AG09309 (cell line): ENCODE results near the gene CMTM2.

Source experiments
- DNase-seq: peaks from one replicate; pipeline ENCODE4 v3.0.0-alpha.2; 2010; ENCODE audit warnings: low read depth
- H3K4me3 ChIP-seq: 2 replicates; pipeline ENCODE4 v1.5.1; 2011; ENCODE audit warnings: mild to moderate bottlenecking, low read depth, low read length, moderate library complexity; ENCODE audit not compliant: control insufficient read depth
- CTCF ChIP-seq: IDR thresholded peaks from 2 replicates; pipeline ENCODE4 v1.5.1; 2011; ENCODE audit warnings: mild to moderate bottlenecking, low read depth, low read length, inconsistent platforms; ENCODE audit not compliant: insufficient read depth, control insufficient read depth; ENCODE audit errors: missing control alignments

The CMTM2 gene

GRCh38 chr16:66569827-66570405, 9.3 kb upstream of the CMTM2 start:
- no peak for TF ChIP-seq CTCF
- no peak for DNase-seq
- no peak overlapping the region for H3K4me3 ChIP-seq

- DNase-seq = no peak
Observed at GRCh38 chr16:66572356-66572755, 6.9 kb upstream of the CMTM2 start.

GRCh38 chr16:66574081-66574480, 5.2 kb upstream of the CMTM2 start:
- TF ChIP-seq CTCF = no peak
- DNase-seq = no peak
- H3K4me3 ChIP-seq = no peak overlapping the region

More at GRCh38 chr16:66572356-66572755, 6.9 kb upstream of the CMTM2 start:
- no peak for TF ChIP-seq CTCF
- no peak overlapping the region for H3K4me3 ChIP-seq

- H3K4me3 ChIP-seq = no peak overlapping the region
- no peak for TF ChIP-seq CTCF
- DNase-seq = no peak
Observed at GRCh38 chr16:66574531-66574930, 4.7 kb upstream of the CMTM2 start.

GRCh38 chr16:66575060-66575459, 4.2 kb upstream of the CMTM2 start:
- no peak overlapping the region for H3K4me3 ChIP-seq
- DNase-seq = no peak
- TF ChIP-seq CTCF = no peak

GRCh38 chr16:66576296-66576695, 3.0 kb upstream of the CMTM2 start:
- TF ChIP-seq CTCF = no peak
- no peak overlapping the region for H3K4me3 ChIP-seq
- no peak for DNase-seq
